SU-DHL-6 (cell line): ENCODE data around the gene LRP1B.
A peak's percentile ranks its signal among the peaks of the same experiment; 100 is the strongest.

ENCODE experiments used
- H2AFZ ChIP-seq: fragments of 200-600 bp; sonication (generic); 2 replicates; pipeline ENCODE4 v1.6.1; 2014; ENCODE audit warnings: low read depth, mild to moderate bottlenecking, moderate library complexity, mixed read lengths, antibody characterized with exemption, low read length; ENCODE audit not compliant: severe bottlenecking
- H3F3A ChIP-seq: fragments of 200-600 bp; shearing (Covaris generic); 2 replicates; pipeline ENCODE4 v1.6.0; 2016; ENCODE audit warnings: antibody characterized with exemption, mild to moderate bottlenecking; ENCODE audit not compliant: insufficient read depth
- H3K27ac ChIP-seq: fragments of 200-600 bp; sonication (generic); 2 replicates; pipeline ENCODE4 v1.5.1; 2016; ENCODE audit warnings: low read depth, mild to moderate bottlenecking, low read length, moderate library complexity, mixed read lengths
- H3K27me3 ChIP-seq: fragments of 200-600 bp; sonication (generic), shearing (Covaris generic); 2 replicates; pipeline ENCODE4 v1.6.0; 2014; ENCODE audit warnings: mild to moderate bottlenecking, low read length
- H3K36me3 ChIP-seq: fragments of 200-600 bp; sonication (generic); 2 replicates; pipeline ENCODE4 v1.6.1; 2014; ENCODE audit warnings: mild to moderate bottlenecking, low read length, mixed read lengths
- H3K4me2 ChIP-seq: fragments of 300-600, 200-600 bp; shearing (Covaris generic), sonication (generic); 2 replicates; pipeline ENCODE4 v1.6.0; 2014; ENCODE audit warnings: low read length, low read depth, mild to moderate bottlenecking; ENCODE audit not compliant: poor library complexity, severe bottlenecking
- H3K4me3 ChIP-seq: fragments of 200-600 bp; sonication (generic); 2 replicates; pipeline ENCODE4 v1.5.1; 2014; ENCODE audit warnings: antibody characterized with exemption, low read length, mild to moderate bottlenecking, mixed read lengths; ENCODE audit not compliant: insufficient read depth, poor library complexity, severe bottlenecking
- H3K79me2 ChIP-seq: fragments of 200-600 bp; sonication (generic); 2 replicates; pipeline ENCODE4 v1.6.1; 2014; ENCODE audit warnings: mild to moderate bottlenecking, low read length, moderate library complexity; ENCODE audit not compliant: insufficient read depth
- H3K9ac ChIP-seq: fragments of 200-600 bp; sonication (generic); 2 replicates; pipeline ENCODE4 v1.7.0; 2014; ENCODE audit warnings: mild to moderate bottlenecking, low read length
- H3K9me2 ChIP-seq: fragments of 200-600 bp; sonication (generic); replicated peaks from 2 replicates; pipeline ENCODE4 v1.6.1; 2014; ENCODE audit warnings: low read length; ENCODE audit not compliant: insufficient read depth
- H3K9me3 ChIP-seq: fragments of 200-600 bp; sonication (generic); 2 replicates; pipeline ENCODE4 v1.6.1; 2014; ENCODE audit warnings: low read length, mixed read lengths; ENCODE audit not compliant: insufficient read depth
- H4K20me1 ChIP-seq: fragments of 200-600 bp; sonication (generic); 2 replicates; pipeline ENCODE4 v1.6.1; 2014; ENCODE audit warnings: low read depth, mild to moderate bottlenecking, antibody characterized with exemption, low read length, moderate library complexity, mixed read lengths
- CTCF ChIP-seq: fragments of 200-600 bp; sonication (generic); IDR thresholded peaks from one replicate; pipeline ENCODE4 v1.5.1; 2017; ENCODE audit warnings: antibody characterized with exemption, mild to moderate bottlenecking, low read length, moderate library complexity; ENCODE audit not compliant: insufficient read depth, poor library complexity, severe bottlenecking
- EZH2phosphoT487 ChIP-seq: fragments of 200-600 bp; sonication (generic), shearing (Covaris generic); conservative IDR thresholded peaks from 2 replicates; pipeline ENCODE4 v1.6.1; 2018; ENCODE audit warnings: mild to moderate bottlenecking, antibody characterized with exemption, low read length, moderate library complexity, mixed read lengths

Gene LRP1B

GRCh38 chr2:140869107-140869506 lies 1261.7 kb downstream of the LRP1B start:
- Histone ChIP-seq H3K4me3 (no peak overlapping the region), H3K4me2 (no peak overlapping the region), H3K9me3 (peaks cover 4% of the 10 kb centered on the region; the same call in 1 of the 2 replicates), H4K20me1 (no peaks in the 10 kb centered on the region), H3K27ac (no peak overlapping the region), H2AFZ (no peak overlapping the region), H3K9ac (no peak overlapping the region), H3K36me3 (no peaks in the 10 kb centered on the region; the same call in 1 of the 2 replicates), H3F3A (no peaks in the 10 kb centered on the region), H3K27me3 (no peaks in the 10 kb centered on the region), H3K9me2 (no peaks in the 10 kb centered on the region), H3K79me2 (no peaks in the 10 kb centered on the region)
- TF ChIP-seq CTCF (no peak), EZH2phosphoT487 (no peak)

- no peak overlapping the region for H3K27ac ChIP-seq
- H3K27me3 ChIP-seq, result no peaks in the 10 kb centered on the region
- H3K9me3 ChIP-seq, result peaks cover 4% of the 10 kb centered on the region; the same call in 1 of the 2 replicates
- no peaks in the 10 kb centered on the region for H3K79me2 ChIP-seq
- no peaks in the 10 kb centered on the region for H3K36me3 ChIP-seq
- H3K9ac ChIP-seq, result no peak overlapping the region
- no peak overlapping the region for H3K4me3 ChIP-seq
- no peak for TF ChIP-seq EZH2phosphoT487
- TF ChIP-seq CTCF, result no peak
- no peaks in the 10 kb centered on the region for H3F3A ChIP-seq
- H3K4me2 ChIP-seq, result no peak overlapping the region
- H3K9me2 ChIP-seq, result no peaks in the 10 kb centered on the region
- no peaks in the 10 kb centered on the region for H4K20me1 ChIP-seq
- no peak overlapping the region for H2AFZ ChIP-seq
Observed at GRCh38 chr2:140865837-140866236, 1265.0 kb downstream of the LRP1B start.

- Histone ChIP-seq H3K9me2 (no peaks in the 10 kb centered on the region), H3K36me3 (no peaks in the 10 kb centered on the region), H2AFZ (no peak overlapping the region), H3K9ac (no peak overlapping the region), H3K79me2 (no peaks in the 10 kb centered on the region), H3K4me2 (no peak overlapping the region), H3F3A (no peaks in the 10 kb centered on the region), H3K9me3 (no peaks in the 10 kb centered on the region), H3K27me3 (no peaks in the 10 kb centered on the region), H4K20me1 (no peaks in the 10 kb centered on the region), H3K27ac (no peak overlapping the region), H3K4me3 (no peak overlapping the region)
- peak; percentile 29 for TF ChIP-seq CTCF
- TF ChIP-seq EZH2phosphoT487, result no peak
Observed at GRCh38 chr2:140863713-140864112, 1267.1 kb downstream of the LRP1B start.
